Panc1 (cell line): ENCODE results near the gene MSRB3. TPM values are rescaled to one million over a fixed set of nuclear protein-coding genes. Genes with fewer than 3 reads are reported as not detected.

Experiments
- ATAC-seq: fragments of 200-7000 bp; cut with Tn5 transposase; 2 replicates; pipeline ENCODE4 v1.9.1; 2020; ENCODE audit warnings: mild to moderate bottlenecking, moderate library complexity
- BruUV-seq: library from RNA; stranded (reverse); fragments of 400-500 nt; replicated peaks from 2 replicates; lab custom pipeline; 2021; lab: Mats Ljungman, UMichigan
- CTCF ChIA-PET: fragments of 300-600 bp; sonication (Branson Sonifier 250); formaldehyde crosslinking; loops from one replicate; lab custom pipeline; 2022; ENCODE audit warnings: antibody characterized with exemption; lab: Charles Lee
- POLR2A ChIA-PET: fragments of 300-600 bp; sonication (Branson Sonifier 250); formaldehyde crosslinking; loops from one replicate; lab custom pipeline; 2022; ENCODE audit warnings: antibody characterized with exemption; lab: Charles Lee
- DNase-seq: peaks from one replicate; pipeline ENCODE4 v3.0.0-alpha.2; 2010; ENCODE audit warnings: low read depth, low spot score
- H3K27ac ChIP-seq: 2 replicates; pipeline ENCODE4 v1.5.1; 2011; ENCODE audit warnings: mild to moderate bottlenecking, low read length, inconsistent platforms
- H3K27me3 ChIP-seq: fragments of 200-500 bp; sonication (Bioruptor generic); 2 replicates; pipeline ENCODE4 v1.6.0; 2014; ENCODE audit warnings: low read length, inconsistent platforms; ENCODE audit not compliant: control insufficient read depth, insufficient read depth
- H3K36me3 ChIP-seq: fragments of 200-500 bp; sonication (Bioruptor generic); 2 replicates; pipeline ENCODE4 v1.5.1; 2014; ENCODE audit warnings: inconsistent platforms, mild to moderate bottlenecking, low read length, moderate library complexity; ENCODE audit not compliant: control insufficient read depth, insufficient read depth
- H3K4me1 ChIP-seq: 2 replicates; pipeline ENCODE4 v1.5.1; 2011; ENCODE audit warnings: inconsistent platforms, mild to moderate bottlenecking, low read length, moderate library complexity; ENCODE audit not compliant: control insufficient read depth, insufficient read depth
- H3K4me3 ChIP-seq, 2 experiments: 2 replicates each; pipeline ENCODE4 v1.5.1; 2011 to 2012; ENCODE audit warnings: low read depth in 2 of 2, low read length in 2 of 2, mild to moderate bottlenecking in 2 of 2, inconsistent platforms in 1 of 2, moderate library complexity in 1 of 2
- H3K9me3 ChIP-seq: fragments of 200-500 bp; sonication (Bioruptor generic); 2 replicates; pipeline ENCODE4 v1.5.1; 2014; ENCODE audit warnings: low read depth, mild to moderate bottlenecking, inconsistent platforms, low read length, moderate library complexity; ENCODE audit not compliant: control insufficient read depth, insufficient read depth
- CTCF ChIP-seq: fragments of 450-650 bp; IDR thresholded peaks from 2 replicates; pipeline ENCODE4 v1.5.1; 2017; ENCODE audit warnings: mild to moderate bottlenecking
- POLR2AphosphoS5 ChIP-seq: IDR thresholded peaks from 2 replicates; pipeline ENCODE4 v1.6.1; 2012; ENCODE audit warnings: mild to moderate bottlenecking, low read depth, low read length, moderate library complexity
- REST ChIP-seq, 2 experiments: IDR thresholded peaks; 2 replicates each; pipeline ENCODE4 v1.6.1; 2011 to 2012; ENCODE audit warnings: low read depth in 2 of 2, control low read depth in 1 of 2, low read length in 1 of 2, mild to moderate bottlenecking in 1 of 2, moderate library complexity in 1 of 2; ENCODE audit not compliant: insufficient read depth in 1 of 2
- SIN3A ChIP-seq: IDR thresholded peaks from 2 replicates; pipeline ENCODE4 v1.6.1; 2012; ENCODE audit warnings: low read depth, mild to moderate bottlenecking, low read length, moderate library complexity, borderline replicate concordance; ENCODE audit not compliant: insufficient read depth
- TCF7L2 ChIP-seq: IDR thresholded peaks from 2 replicates; pipeline ENCODE4 v1.6.1; 2011; ENCODE audit warnings: mild to moderate bottlenecking, low read depth, low read length, inconsistent platforms
- in situ Hi-C: cut with HindIII; loops from 2 replicates; pipeline ENCODE4 v1.10.0; 2016; ENCODE audit warnings: low sequenced_read_pairs, low pct_unique_long_range_greater_than_20kb
- intact Hi-C: fragments of 100-400 bp; cut with micrococcal nuclease; formaldehyde crosslinking; loops from one replicate; pipeline ENCODE4 v1.10.0; 2022; ENCODE audit not compliant: unreplicated experiment
- total RNA-seq: library from RNA; stranded (reverse); gene quantifications from one replicate; pipeline ENCODE4 v1.2.1, GENCODE V29; 2021; ENCODE audit not compliant: unreplicated experiment

MSRB3 gene
- total RNA-seq, 1 experiment from 2014 or later = 89.7 TPM

- no peak for TF ChIP-seq REST (IDR thresholded peaks at IDR 0.05; ENCODE audit: insufficient read depth in 1 of 2, low read depth in 2 of 2, low read length in 1 of 2)
- no peak for TF ChIP-seq CTCF
- no peak for TF ChIP-seq TCF7L2
- no peak for TF ChIP-seq SIN3A
- TF ChIP-seq POLR2AphosphoS5 = no peak
- POLR2A ChIA-PET = interaction anchor here (0.6 kb wide), 1 partner anchor 562 kb away, joined by 9 read pairs; no protein-coding TSS in a partner anchor
- H3K4me3 ChIP-seq = no peak overlapping the region
- no peak overlapping the region for H3K27ac ChIP-seq
- in situ Hi-C loops (no loop called here), intact Hi-C loops (no loop called here)
- H3K36me3 ChIP-seq = no peaks in the 10 kb centered on the region
- no TSS peak for BruUV-seq
- CTCF ChIA-PET = no interaction called here
- DNase-seq (no peak), ATAC-seq (no peak)
- H3K27me3 ChIP-seq = no peaks in the 10 kb centered on the region
- H3K9me3 ChIP-seq = no peaks in the 10 kb centered on the region
- H3K4me1 ChIP-seq = peaks cover 5% of the 10 kb centered on the region; the same call in 1 of the 2 replicates
These were observed 2.9 kb upstream of the MSRB3 start for GRCh38 chr12:65275627-65276026.

GRCh38 chr12:65276916-65277530, 1.5 kb upstream of the MSRB3 start:
- Histone ChIP-seq H3K27ac (no peak overlapping the region), H3K27me3 (no peaks in the 10 kb centered on the region), H3K4me3 (no peak overlapping the region), H3K4me1 (peaks cover 16% of the 10 kb centered on the region), H3K9me3 (no peaks in the 10 kb centered on the region), H3K36me3 (no peaks in the 10 kb centered on the region)
- ChIA-PET POLR2A (no interaction called here), CTCF (no interaction called here)
- intact Hi-C loops (no loop called here), in situ Hi-C loops (no loop called here)
- TF ChIP-seq SIN3A (no peak), REST (IDR thresholded peaks at IDR 0.05; ENCODE audit: insufficient read depth in 1 of 2, low read depth in 2 of 2, low read length in 1 of 2) (no peak), POLR2AphosphoS5 (no peak)
- DNase-seq = no peak
- BruUV-seq = no TSS peak
- no peak for ATAC-seq
